Cardiac fibroblast (primary cell): Measurements from ENCODE around the gene INTS1.

Source experiments
- DNase-seq, 2 donors: peaks; one replicate each; pipeline versions ENCODE4 v3.0.0 to v3.0.0-alpha.2; 2010; ENCODE audit warnings: low read depth in 2 of 2
- H3K4me3 ChIP-seq, 2 donors: replicated peaks in 1 of 2; 1 replicate in 1 of 2; 2 replicates in 1 of 2; pipeline ENCODE4 v1.5.1; 2011; ENCODE audit warnings: low read depth in 2 of 2, low read length in 2 of 2, mild to moderate bottlenecking in 2 of 2, moderate library complexity in 1 of 2
- CTCF ChIP-seq: IDR thresholded peaks from one replicate; pipeline ENCODE4 v1.5.1; 2011; ENCODE audit warnings: low read depth, mild to moderate bottlenecking, low read length, inconsistent platforms

The INTS1 gene

GRCh38 chr7:1492640-1493039 lies 11.5 kb downstream of the INTS1 start:
- no peak for DNase-seq
- no peak overlapping the region for H3K4me3 ChIP-seq
- TF ChIP-seq CTCF, result no peak

GRCh38 chr7:1492221-1492620 lies 12.0 kb downstream of the INTS1 start:
- no peak for DNase-seq
- no peak overlapping the region for H3K4me3 ChIP-seq
- TF ChIP-seq CTCF, result no peak

- H3K4me3 ChIP-seq, result no peak overlapping the region
- DNase-seq, result no peak
- no peak for TF ChIP-seq CTCF
Measured at GRCh38 chr7:1490837-1491236, 13.4 kb downstream of the INTS1 start.

- DNase-seq, result no peak
- H3K4me3 ChIP-seq, result no peak overlapping the region
- no peak for TF ChIP-seq CTCF
Measured at GRCh38 chr7:1489336-1489735, 14.9 kb downstream of the INTS1 start.

- TF ChIP-seq CTCF, result no peak
- no peak overlapping the region for H3K4me3 ChIP-seq
- DNase-seq, result no peak
Measured at GRCh38 chr7:1488016-1488415, 16.2 kb downstream of the INTS1 start.

GRCh38 chr7:1487466-1487865 lies 16.7 kb downstream of the INTS1 start:
- no peak for DNase-seq
- no peak for TF ChIP-seq CTCF
- H3K4me3 ChIP-seq, result no peak overlapping the region

GRCh38 chr7:1486571-1486970 lies 17.6 kb downstream of the INTS1 start:
- TF ChIP-seq CTCF, result no peak
- DNase-seq, result no peak
- no peak overlapping the region for H3K4me3 ChIP-seq
